Neural cell (in vitro differentiated cells): Measurements from ENCODE around the gene ST3GAL3.

Experiments used
- CTCF ChIP-seq: fragments of 450-650 bp; IDR thresholded peaks from 2 replicates; pipeline ENCODE4 v1.5.1; 2014; ENCODE audit warnings: antibody characterized with exemption, mild to moderate bottlenecking, moderate library complexity; ENCODE audit not compliant: poor library complexity, severe bottlenecking
- EZH2 ChIP-seq: fragments of 200-600, 300-800 bp; shearing (Covaris generic), sonication (generic); IDR thresholded peaks from 2 replicates; pipeline ENCODE4 v1.6.1; 2014; ENCODE audit warnings: antibody characterized with exemption, low read length, borderline replicate concordance, mild to moderate bottlenecking; ENCODE audit not compliant: insufficient read depth, poor library complexity, severe bottlenecking
- MXI1 ChIP-seq: fragments of 450-650 bp; conservative IDR thresholded peaks from 2 replicates; pipeline ENCODE4 v1.6.1; 2014; ENCODE audit warnings: antibody characterized with exemption, mild to moderate bottlenecking; ENCODE audit not compliant: poor library complexity, severe bottlenecking
- POLR2AphosphoS5 ChIP-seq: IDR thresholded peaks from 2 replicates; pipeline ENCODE4 v1.6.1; 2012
- RAD21 ChIP-seq: fragments of 450-650 bp; conservative IDR thresholded peaks from 2 replicates; pipeline ENCODE4 v1.6.1; 2014; ENCODE audit warnings: antibody characterized with exemption, mild to moderate bottlenecking, moderate library complexity
- REST ChIP-seq: IDR thresholded peaks from 2 replicates; pipeline ENCODE4 v1.6.1; 2012; ENCODE audit warnings: borderline replicate concordance
- TAF1 ChIP-seq: IDR thresholded peaks from 2 replicates; pipeline ENCODE4 v1.6.1; 2012; ENCODE audit warnings: low read depth

GRCh38 chr1:43945674-43946235 lies 238.4 kb downstream of the ST3GAL3 start:
- no peak for TF ChIP-seq CTCF
- no peak for TF ChIP-seq RAD21
- TF ChIP-seq POLR2AphosphoS5, result no peak
- TF ChIP-seq REST, result no peak
- no peak for TF ChIP-seq MXI1
- no peak for TF ChIP-seq EZH2
- TF ChIP-seq TAF1, result no peak
